WTC11 (cell line): ENCODE data around the gene GSTT4.
"Not testable (repeated sequence)": the region's sequence is repeated elsewhere in the genome, so short reads cannot be mapped to it uniquely, and the experiment has no call there.

ENCODE experiments used
- ARID4B ChIP-seq: sonication (generic); formaldehyde crosslinking; IDR thresholded peaks from 2 replicates; pipeline ENCODE4 v1.8.0; 2023; ENCODE audit warnings: missing genetic modification reagents, mild to moderate bottlenecking, borderline replicate concordance
- ATF3 ChIP-seq: sonication (generic); formaldehyde crosslinking; conservative IDR thresholded peaks from 2 replicates; pipeline ENCODE4 v1.8.1; 2022; ENCODE audit warnings: mild to moderate bottlenecking, missing genetic modification reagents
- CREB1 ChIP-seq: sonication (generic); formaldehyde crosslinking; IDR thresholded peaks from 2 replicates; pipeline ENCODE4 v1.8.0; 2023; ENCODE audit warnings: mild to moderate bottlenecking, missing genetic modification reagents
- CTCF ChIP-seq: fragments of 200-600 bp; IDR thresholded peaks from 2 replicates; pipeline ENCODE4 v1.8.0; 2022; ENCODE audit warnings: antibody characterized with exemption
- FOXJ3 ChIP-seq: sonication (generic); formaldehyde crosslinking; IDR thresholded peaks from 2 replicates; pipeline ENCODE4 v1.9.0; 2021; ENCODE audit warnings: missing genetic modification reagents, mild to moderate bottlenecking, borderline replicate concordance
- NR1H2 ChIP-seq: sonication (generic); formaldehyde crosslinking; IDR thresholded peaks from 2 replicates; pipeline ENCODE4 v1.9.0; 2021; ENCODE audit warnings: mild to moderate bottlenecking, moderate library complexity, missing genetic modification reagents
- SMAD3 ChIP-seq: sonication (generic); formaldehyde crosslinking; IDR thresholded peaks from 2 replicates; pipeline ENCODE4 v1.8.0; 2022; ENCODE audit warnings: missing genetic modification reagents, mild to moderate bottlenecking, borderline replicate concordance
- ZNF532 ChIP-seq: fragments of 250-450 bp; sonication (Bioruptor Pico); IDR thresholded peaks from 2 replicates; pipeline ENCODE4 v1.9.0; 2021; ENCODE audit warnings: mild to moderate bottlenecking, borderline replicate concordance

GRCh38 chr22:23961084-23961771 is 44.0 kb downstream of the GSTT4 start, which contains the start of gene GSTT2B:
- not testable (repeated sequence) for TF ChIP-seq ATF3 (CRISPR knock-in tag); ARID4B (CRISPR knock-in tag); FOXJ3 (CRISPR knock-in tag); CREB1 (CRISPR knock-in tag); CTCF; ZNF532 (CRISPR knock-in tag); NR1H2; SMAD3 (CRISPR knock-in tag)
